ENCODE measurements around the gene RCAN1.

The RCAN1 gene

DNA sequence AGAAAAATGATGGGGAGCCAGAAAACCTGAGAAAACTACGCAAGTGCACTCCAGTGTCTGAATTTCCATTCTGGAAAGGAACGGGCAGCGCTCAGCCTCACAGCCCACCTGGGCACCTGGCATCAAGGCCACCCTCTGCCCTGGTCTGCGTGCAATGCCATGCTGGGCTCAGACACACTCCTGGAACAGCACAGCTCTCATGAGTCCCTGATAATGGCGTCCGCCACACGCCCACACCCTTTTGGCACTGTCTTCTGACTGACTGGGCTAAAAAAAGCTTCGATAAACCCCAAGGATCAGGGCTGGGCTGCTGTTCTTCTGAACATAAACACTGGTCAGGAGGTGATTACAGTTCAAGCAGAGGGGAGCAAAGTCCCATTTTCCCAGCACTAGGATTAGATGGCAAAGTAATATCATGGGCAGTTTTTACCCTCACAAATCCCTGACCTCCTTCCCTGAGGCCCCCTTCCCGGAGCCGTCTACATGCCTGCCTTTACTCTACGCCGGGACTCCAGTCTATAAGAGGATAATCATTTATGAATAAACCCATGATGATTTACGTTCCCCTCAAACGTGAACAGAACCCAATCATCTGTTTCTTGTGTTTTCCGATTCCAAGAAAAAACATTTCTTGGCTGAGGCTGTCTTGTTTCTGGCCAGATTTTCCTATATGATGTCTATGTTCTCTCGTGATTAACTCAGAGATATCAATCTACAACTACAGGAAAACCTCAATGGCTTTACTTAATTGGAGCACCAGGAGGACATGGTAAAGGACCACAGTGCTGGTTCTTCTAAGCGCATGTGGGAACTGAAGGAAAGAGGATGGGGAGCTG is 22.6 kb downstream of the RCAN1 start:
- TF ChIP-seq, protein P1, sequence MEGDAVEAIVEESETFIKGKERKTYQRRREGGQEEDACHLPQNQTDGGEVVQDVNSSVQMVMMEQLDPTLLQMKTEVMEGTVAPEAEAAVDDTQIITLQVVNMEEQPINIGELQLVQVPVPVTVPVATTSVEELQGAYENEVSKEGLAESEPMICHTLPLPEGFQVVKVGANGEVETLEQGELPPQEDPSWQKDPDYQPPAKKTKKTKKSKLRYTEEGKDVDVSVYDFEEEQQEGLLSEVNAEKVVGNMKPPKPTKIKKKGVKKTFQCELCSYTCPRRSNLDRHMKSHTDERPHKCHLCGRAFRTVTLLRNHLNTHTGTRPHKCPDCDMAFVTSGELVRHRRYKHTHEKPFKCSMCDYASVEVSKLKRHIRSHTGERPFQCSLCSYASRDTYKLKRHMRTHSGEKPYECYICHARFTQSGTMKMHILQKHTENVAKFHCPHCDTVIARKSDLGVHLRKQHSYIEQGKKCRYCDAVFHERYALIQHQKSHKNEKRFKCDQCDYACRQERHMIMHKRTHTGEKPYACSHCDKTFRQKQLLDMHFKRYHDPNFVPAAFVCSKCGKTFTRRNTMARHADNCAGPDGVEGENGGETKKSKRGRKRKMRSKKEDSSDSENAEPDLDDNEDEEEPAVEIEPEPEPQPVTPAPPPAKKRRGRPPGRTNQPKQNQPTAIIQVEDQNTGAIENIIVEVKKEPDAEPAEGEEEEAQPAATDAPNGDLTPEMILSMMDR (IDR thresholded peaks at IDR 0.05; ENCODE audit: low read depth, low read length): no peak
- Histone ChIP-seq H3K27me3 (ENCODE audit: insufficient read depth, low read depth, severe bottlenecking) (no peaks in the 10 kb centered on the region), H3K9me3 (ENCODE audit: severe bottlenecking) (no peaks in the 10 kb centered on the region), H3K36me3 (no peaks in the 10 kb centered on the region), H3K4me3 (ENCODE audit: low read depth, low read length) (peak overlapping the region; percentile 37), H3K27ac (peak overlapping the region; percentile 67)
- peak; percentile 83 for DNase-seq

DNA sequence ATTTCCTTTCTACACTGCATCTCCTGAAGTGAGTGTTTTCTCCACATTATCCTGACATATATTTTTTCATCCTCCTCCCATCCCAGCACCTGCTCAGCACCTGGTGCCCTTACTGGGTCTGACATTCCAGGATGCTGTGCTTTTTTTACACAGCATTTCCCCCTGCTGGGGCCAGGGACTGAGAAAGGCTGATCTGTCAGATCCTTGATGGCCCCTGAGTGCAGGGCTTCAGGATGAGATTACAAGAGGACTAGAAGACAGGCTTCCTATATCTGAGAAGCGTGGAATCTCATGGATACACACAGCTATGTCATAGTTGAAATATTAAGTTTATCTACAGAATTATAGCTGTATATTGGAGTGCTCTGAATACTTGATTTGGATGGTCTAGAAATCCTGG is 24.4 kb downstream of the RCAN1 start:
- Histone ChIP-seq H3K27ac (peak overlapping the region; percentile 67), H3K9me3 (ENCODE audit: severe bottlenecking) (no peaks in the 10 kb centered on the region), H3K27me3 (ENCODE audit: insufficient read depth, low read depth, severe bottlenecking) (no peaks in the 10 kb centered on the region), H3K4me3 (ENCODE audit: low read depth, low read length) (no peak overlapping the region), H3K36me3 (no peaks in the 10 kb centered on the region)
- peak; percentile 51 for DNase-seq
- TF ChIP-seq, protein P1 (IDR thresholded peaks at IDR 0.05; ENCODE audit: low read depth, low read length): no peak

DNA sequence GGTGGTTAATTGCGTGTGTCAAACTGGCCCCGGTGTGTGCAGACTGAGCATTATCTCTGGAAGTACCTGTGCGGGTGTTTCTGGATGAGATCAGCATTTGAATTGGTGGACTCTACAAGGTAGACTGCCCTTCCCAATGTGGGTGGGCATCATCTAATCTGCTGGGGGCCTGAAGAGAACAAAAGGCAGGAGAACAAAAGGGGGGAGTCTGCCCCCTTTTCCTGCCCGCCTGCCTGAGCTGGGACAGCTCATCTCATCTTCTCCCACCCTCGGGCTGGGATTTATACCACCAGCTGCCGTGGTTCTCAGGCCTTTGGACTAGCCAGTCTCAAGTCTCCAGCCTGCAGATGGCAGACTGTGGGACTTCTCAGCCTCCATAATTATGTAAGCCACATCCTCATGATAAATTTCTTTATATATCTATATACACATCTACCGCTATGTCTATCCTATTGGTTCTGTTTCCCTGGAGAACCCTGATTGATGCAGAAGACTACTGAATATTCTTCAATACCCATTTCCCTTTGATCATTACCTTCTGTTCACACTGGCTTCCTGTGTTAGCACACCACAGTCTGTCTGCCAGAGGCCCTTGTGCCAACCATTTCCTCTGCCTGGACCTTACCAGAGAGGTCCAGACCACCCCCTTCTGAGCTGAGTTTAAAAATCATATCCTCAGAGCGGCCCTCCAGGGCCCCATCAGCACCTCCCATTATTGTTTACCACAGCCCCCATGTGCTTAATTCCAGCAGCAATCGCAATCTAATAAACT is 25.2 kb downstream of the RCAN1 start:
- peak overlapping the region; percentile 68 for H3K27ac ChIP-seq
- no peaks in the 10 kb centered on the region for H3K9me3 ChIP-seq (ENCODE audit: severe bottlenecking)
- TF ChIP-seq, protein P1 (IDR thresholded peaks at IDR 0.05; ENCODE audit: low read depth, low read length): peak; percentile 7; the same call in 1 of the 2 replicates
- H3K36me3 ChIP-seq: no peaks in the 10 kb centered on the region
- H3K4me3 ChIP-seq (ENCODE audit: low read depth, low read length): peak overlapping the region; percentile 22
- H3K27me3 ChIP-seq (ENCODE audit: insufficient read depth, low read depth, severe bottlenecking): no peaks in the 10 kb centered on the region
- peak; percentile 90 for DNase-seq

DNA sequence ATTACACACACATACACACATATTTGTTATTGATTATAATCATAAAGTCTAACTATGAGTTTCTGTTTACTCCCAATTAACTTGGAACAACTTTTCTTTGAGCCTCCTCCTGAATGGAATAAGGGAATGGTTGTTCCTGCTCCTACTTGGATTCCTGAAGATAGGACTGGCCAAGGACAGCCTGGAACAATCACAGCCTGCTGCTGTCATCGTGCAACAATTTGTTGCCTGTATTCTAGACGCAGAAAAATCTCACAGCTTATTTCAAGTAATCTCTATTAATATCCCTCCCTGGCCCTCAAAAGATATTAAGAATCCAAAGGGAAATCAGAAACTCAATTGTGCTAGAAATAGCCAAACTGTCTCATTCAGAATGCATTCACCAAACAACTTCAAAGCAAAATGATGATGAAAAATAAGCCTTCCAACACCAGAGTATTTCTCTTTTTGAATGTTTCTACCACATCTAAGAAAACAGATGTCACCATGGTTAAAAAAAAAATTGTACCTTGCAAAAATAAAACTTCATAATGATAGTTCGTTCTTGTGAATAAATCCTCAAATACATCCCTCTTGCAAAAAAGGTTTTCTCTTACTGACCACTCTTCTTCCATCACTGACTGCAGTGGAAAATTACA is 30.9 kb downstream of the RCAN1 start:
- Histone ChIP-seq H3K9me3 (ENCODE audit: severe bottlenecking) (no peaks in the 10 kb centered on the region), H3K27ac (no peak overlapping the region), H3K36me3 (no peaks in the 10 kb centered on the region), H3K27me3 (ENCODE audit: insufficient read depth, low read depth, severe bottlenecking) (no peaks in the 10 kb centered on the region), H3K4me3 (ENCODE audit: low read depth, low read length) (no peak overlapping the region)
- TF ChIP-seq, protein P1 (IDR thresholded peaks at IDR 0.05; ENCODE audit: low read depth, low read length): no peak
- no peak for DNase-seq

DNA sequence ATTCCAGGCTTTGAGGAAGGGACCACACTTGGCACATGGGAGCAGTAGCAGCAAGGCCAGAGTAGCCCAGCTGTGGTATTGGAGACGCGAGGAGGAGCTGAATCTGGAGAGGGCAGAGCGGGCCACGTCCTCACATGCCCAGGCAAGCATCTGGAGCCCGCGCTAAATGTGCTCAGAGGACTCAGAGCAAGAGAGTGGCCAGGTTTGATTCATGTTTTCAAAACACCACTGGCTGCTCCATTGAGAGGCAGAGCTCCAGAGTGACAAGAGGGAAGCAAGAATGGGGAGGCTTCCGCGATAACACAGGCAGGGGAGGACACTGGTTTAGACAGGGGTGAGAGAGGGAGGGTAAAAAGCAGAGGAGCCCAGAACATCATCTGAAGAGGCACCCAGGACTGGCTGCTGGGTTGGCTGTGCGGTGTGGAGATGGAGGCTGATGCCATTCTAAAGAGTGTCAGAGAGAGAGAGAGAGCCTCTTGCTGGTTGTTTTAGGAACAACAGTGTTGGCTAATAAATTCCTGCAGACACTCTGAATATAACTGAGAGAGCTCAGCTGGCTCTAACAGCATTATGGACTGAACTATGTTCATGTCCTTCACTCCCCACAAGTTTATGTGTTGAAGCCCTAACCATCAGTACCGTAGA is 32.3 kb downstream of the RCAN1 start:
- TF ChIP-seq, protein P1 (IDR thresholded peaks at IDR 0.05; ENCODE audit: low read depth, low read length): peak; percentile 51

More for the DNA sequence above, 32.3 kb downstream of the RCAN1 start:
- no peaks in the 10 kb centered on the region for H3K9me3 ChIP-seq (ENCODE audit: severe bottlenecking)
- H3K27me3 ChIP-seq (ENCODE audit: insufficient read depth, low read depth, severe bottlenecking): no peaks in the 10 kb centered on the region
- DNase-seq: no peak
- H3K27ac ChIP-seq: no peak overlapping the region
- no peaks in the 10 kb centered on the region for H3K36me3 ChIP-seq
- H3K4me3 ChIP-seq (ENCODE audit: low read depth, low read length): no peak overlapping the region
